NCI-H1930 (cell line): Measurements from ENCODE around the gene DEF6.
"Not testable (repeated sequence)": the region's sequence is repeated elsewhere in the genome, so short reads cannot be mapped to it uniquely, and the experiment has no call there.

Experiments used
- DNase-seq, 2 experiments: peaks; one replicate each; lab custom pipeline; 2025; lab: John Stamatoyannopoulos, UW

DEF6 gene

GRCh38 chr6:35311390-35312075, 13.9 kb downstream of the DEF6 start:
- DNase-seq = no peak

- no peak for DNase-seq
These were observed 14.6 kb downstream of the DEF6 start for GRCh38 chr6:35312076-35312800.

GRCh38 chr6:35312807-35313206, 15.2 kb downstream of the DEF6 start:
- no peak for DNase-seq

GRCh38 chr6:35317483-35318195, 20.0 kb downstream of the DEF6 start:
- DNase-seq = no peak

- DNase-seq = peak; percentile 73 to 85
These were observed 20.9 kb downstream of the DEF6 start for GRCh38 chr6:35318196-35319171.

- DNase-seq = no peak
These were observed 21.9 kb downstream of the DEF6 start for GRCh38 chr6:35319346-35320030.

GRCh38 chr6:35320031-35320410, 22.4 kb downstream of the DEF6 start:
- DNase-seq = no peak

- no peak for DNase-seq
These were observed 23.5 kb downstream of the DEF6 start for GRCh38 chr6:35321091-35321490.

- DNase-seq = peak; percentile 14 to 23
These were observed 29.9 kb downstream of the DEF6 start for GRCh38 chr6:35327349-35328027.

GRCh38 chr6:35328108-35328723, 30.6 kb downstream of the DEF6 start:
- no peak for DNase-seq

GRCh38 chr6:35328965-35329364, 31.3 kb downstream of the DEF6 start:
- not testable (repeated sequence) for DNase-seq

- DNase-seq = no peak
These were observed 33.0 kb downstream of the DEF6 start for GRCh38 chr6:35330541-35331119.

- DNase-seq = not testable (repeated sequence)
These were observed 34.7 kb downstream of the DEF6 start for GRCh38 chr6:35332074-35332887.

- no peak for DNase-seq
These were observed 43.9 kb downstream of the DEF6 start for GRCh38 chr6:35341557-35341956.

- peak; percentile 82 to 91 for DNase-seq
These were observed 44.9 kb downstream of the DEF6 start, which contains the start of gene PPARD for GRCh38 chr6:35342258-35343091. Gene PPARD, plus strand, starts transcription at chr6:35342558. Its CDS starts 68,530 bp downstream, at chr6:35411088.

- no peak for DNase-seq
These were observed 45.6 kb downstream of the DEF6 start for GRCh38 chr6:35343092-35343834.
